WERI-Rb-1 (cell line): ENCODE data around the gene FAM240B.

Experiments
- DNase-seq: peaks from one replicate; pipeline ENCODE4 v3.0.0-alpha.2; 2020
- H3K27ac ChIP-seq: fragments of 250-450 bp; sonication (Bioruptor Pico); 2 replicates; pipeline ENCODE4 v1.5.1; 2020; ENCODE audit warnings: mild to moderate bottlenecking, moderate library complexity
- H3K27me3 ChIP-seq: fragments of 250-450 bp; sonication (Bioruptor Pico); 2 replicates; pipeline ENCODE4 v1.5.1; 2021; ENCODE audit warnings: mild to moderate bottlenecking, low read depth, moderate library complexity; ENCODE audit not compliant: insufficient read depth, severe bottlenecking
- H3K36me3 ChIP-seq: fragments of 250-450 bp; sonication (Bioruptor Pico); 2 replicates; pipeline ENCODE4 v1.5.1; 2020; ENCODE audit warnings: mild to moderate bottlenecking, moderate library complexity
- H3K4me3 ChIP-seq: 2 replicates; pipeline ENCODE4 v1.5.1; 2011; ENCODE audit warnings: low read depth, mild to moderate bottlenecking, control low read depth, low read length
- H3K9me3 ChIP-seq: fragments of 250-450 bp; sonication (Bioruptor Pico); 2 replicates; pipeline ENCODE4 v1.5.1; 2021; ENCODE audit warnings: mild to moderate bottlenecking, moderate library complexity; ENCODE audit not compliant: severe bottlenecking
- CTCF ChIP-seq: IDR thresholded peaks from 2 replicates; pipeline ENCODE4 v1.5.1; 2011; ENCODE audit warnings: low read depth, mild to moderate bottlenecking, control low read depth, inconsistent platforms, low read length

The FAM240B gene

GRCh38 chr9:38720083-38720745 is at the start of gene FAM240B:
FAM240B (minus strand) TSS chr9:38720133; CDS start chr9:38703999, 16,134 bp downstream.
- H3K36me3 ChIP-seq: no peaks in the 10 kb centered on the region
- H3K27me3 ChIP-seq: no peaks in the 10 kb centered on the region
- no peak within 1 kb of the TSS for H3K27ac ChIP-seq
- no peak within 1 kb of the TSS for H3K4me3 ChIP-seq
- no peak for DNase-seq
- no peaks in the 10 kb centered on the region for H3K9me3 ChIP-seq
- no peak for TF ChIP-seq CTCF

DNA sequence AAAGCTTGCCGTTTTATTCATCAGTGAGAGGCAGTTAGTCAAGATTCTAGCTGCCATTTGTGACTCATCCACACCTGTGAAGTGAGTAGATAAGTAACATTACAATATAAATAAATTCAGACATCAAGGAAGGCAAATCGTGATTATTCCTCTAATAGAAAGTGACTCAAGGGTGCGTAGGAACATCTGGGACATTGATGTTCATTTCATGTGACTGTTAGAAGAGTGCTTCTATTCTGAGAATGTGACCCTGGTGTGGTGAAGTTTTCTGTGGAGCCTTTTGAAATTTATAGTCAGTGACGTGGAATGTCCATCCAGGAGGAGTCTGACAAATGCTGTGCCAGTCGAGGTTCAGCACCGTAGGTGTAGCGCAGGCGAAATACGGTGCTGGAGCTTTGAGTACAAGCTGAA is 48.4 kb upstream of the FAM240B start:
- Histone ChIP-seq H3K4me3 (no peak overlapping the region), H3K27me3 (no peaks in the 10 kb centered on the region), H3K9me3 (no peaks in the 10 kb centered on the region), H3K27ac (no peak overlapping the region), H3K36me3 (no peaks in the 10 kb centered on the region)
- no peak for DNase-seq
- TF ChIP-seq CTCF: no peak

- no peak for TF ChIP-seq CTCF
Observed at GRCh38 chr9:38765101-38765500, 45.2 kb upstream of the FAM240B start.

DNA sequence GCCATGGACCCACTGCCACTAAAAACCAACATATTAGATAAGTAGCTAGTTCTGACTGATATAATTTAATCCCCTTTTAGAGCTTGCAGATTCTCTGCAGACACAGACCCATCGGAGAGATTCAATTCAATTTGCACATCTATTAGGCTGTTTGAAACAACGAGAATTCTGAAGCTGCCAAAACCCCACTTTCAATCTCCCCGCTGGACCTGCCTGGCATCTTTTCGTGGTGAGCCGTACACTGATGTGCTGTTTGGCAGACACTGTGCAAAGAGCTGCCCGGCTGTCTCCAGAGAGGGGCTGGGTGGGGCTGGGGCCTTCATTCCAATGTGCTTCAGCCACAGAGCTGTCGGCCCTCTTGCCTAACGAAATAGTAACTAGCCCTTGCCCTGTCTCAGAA is 42.1 kb upstream of the FAM240B start:
- no peaks in the 10 kb centered on the region for H3K9me3 ChIP-seq
- no peak for DNase-seq
- no peak overlapping the region for H3K4me3 ChIP-seq
- no peak for TF ChIP-seq CTCF
- H3K36me3 ChIP-seq: no peaks in the 10 kb centered on the region
- H3K27ac ChIP-seq: no peak overlapping the region
- H3K27me3 ChIP-seq: no peaks in the 10 kb centered on the region

More at GRCh38 chr9:38765101-38765500, 45.2 kb upstream of the FAM240B start:
- DNase-seq: no peak
- no peak overlapping the region for H3K4me3 ChIP-seq
- H3K36me3 ChIP-seq: no peaks in the 10 kb centered on the region
- no peaks in the 10 kb centered on the region for H3K27me3 ChIP-seq
- no peak overlapping the region for H3K27ac ChIP-seq
- no peaks in the 10 kb centered on the region for H3K9me3 ChIP-seq

DNA sequence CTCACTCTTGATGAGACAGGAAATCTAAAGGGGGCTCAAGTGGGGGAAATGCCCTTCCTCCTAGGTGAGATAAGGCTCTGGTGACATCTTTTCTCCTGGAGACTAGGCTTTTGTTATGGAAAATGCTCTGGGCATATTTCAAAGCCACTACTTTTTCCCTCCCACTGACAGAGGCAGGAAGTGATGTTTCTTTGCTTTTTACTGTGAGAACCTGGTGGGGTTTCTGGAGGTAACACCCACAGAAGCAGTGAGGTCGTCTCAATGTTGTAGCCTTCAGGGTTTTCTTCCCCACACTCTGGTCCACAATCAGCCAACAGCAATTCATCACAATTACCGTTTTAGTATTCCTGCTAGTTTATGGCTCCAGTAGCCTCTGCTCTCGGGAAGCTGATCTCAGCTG is 41.4 kb upstream of the FAM240B start:
- Histone ChIP-seq H3K27me3 (no peaks in the 10 kb centered on the region), H3K36me3 (no peaks in the 10 kb centered on the region), H3K9me3 (no peaks in the 10 kb centered on the region), H3K27ac (no peak overlapping the region), H3K4me3 (no peak overlapping the region)
- TF ChIP-seq CTCF: no peak
- no peak for DNase-seq

DNA sequence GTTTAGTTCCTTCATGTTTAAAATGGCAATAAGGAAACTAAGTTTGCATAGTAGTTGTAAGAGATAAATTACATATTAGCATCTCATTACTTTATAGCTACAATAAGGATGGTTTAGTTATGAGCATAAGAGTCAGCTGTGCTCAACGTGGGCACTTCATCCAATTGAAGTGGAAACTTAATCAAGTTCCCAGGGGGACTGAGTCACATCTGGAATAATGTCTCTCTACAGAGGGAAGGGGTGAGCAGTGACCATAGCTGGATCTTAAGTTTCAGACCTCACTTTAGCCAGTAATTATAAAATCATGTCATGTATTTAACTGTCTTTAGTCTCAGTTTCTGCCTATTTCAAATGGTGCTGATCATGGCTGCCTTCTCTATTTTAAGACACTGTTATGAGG is 36.8 kb upstream of the FAM240B start:
- TF ChIP-seq CTCF: no peak
- H3K27ac ChIP-seq: no peak overlapping the region
- no peak overlapping the region for H3K4me3 ChIP-seq
- DNase-seq: no peak
- H3K9me3 ChIP-seq: no peaks in the 10 kb centered on the region
- H3K36me3 ChIP-seq: no peaks in the 10 kb centered on the region
- H3K27me3 ChIP-seq: no peaks in the 10 kb centered on the region
